HepG2 (cell line): Measurements from ENCODE around the gene CLIP2.

Source experiments
- JDP2 ChIP-seq: sonication (generic); formaldehyde crosslinking; IDR thresholded peaks from 2 replicates; pipeline ENCODE4 v1.8.1; 2022; ENCODE audit warnings: missing genetic modification reagents, borderline replicate concordance
- JUND ChIP-seq: sonication (generic); formaldehyde crosslinking; IDR thresholded peaks from 2 replicates; pipeline ENCODE4 v1.8.0; 2022; ENCODE audit warnings: mild to moderate bottlenecking, missing genetic modification reagents
- NR1H2 ChIP-seq: sonication (generic); formaldehyde crosslinking; IDR thresholded peaks from 2 replicates; pipeline ENCODE4 v1.8.1; 2022; ENCODE audit warnings: low read depth, missing genetic modification reagents, borderline replicate concordance

- no peak for TF ChIP-seq JDP2 (CRISPR knock-in tag)
- TF ChIP-seq NR1H2 (CRISPR knock-in tag) = no peak
- no peak for TF ChIP-seq JUND (CRISPR knock-in tag)
Measured at GRCh38 chr7:74294191-74294998, 5.2 kb downstream of the CLIP2 start.
